GM21515 (cell line): ENCODE results near the gene CNNM1.

Experiments
- ATAC-seq: cut with Tn5 transposase; IDR thresholded peaks from one replicate; pipeline ENCODE4 v1.9.1; 2021; ENCODE audit not compliant: unreplicated experiment

The CNNM1 gene

GRCh38 chr10:99370993-99371392, 41.8 kb downstream of the CNNM1 start:
- peak; percentile 96 for ATAC-seq

- no peak for ATAC-seq
These were observed 43.6 kb downstream of the CNNM1 start for GRCh38 chr10:99372546-99373271.

- no peak for ATAC-seq
These were observed 45.4 kb downstream of the CNNM1 start for GRCh38 chr10:99374526-99374925.

- ATAC-seq, result no peak
These were observed 45.8 kb downstream of the CNNM1 start for GRCh38 chr10:99374972-99375371.

GRCh38 chr10:99375426-99375825, 46.3 kb downstream of the CNNM1 start:
- no peak for ATAC-seq

- no peak for ATAC-seq
These were observed 53.0 kb downstream of the CNNM1 start for GRCh38 chr10:99382176-99382575.

GRCh38 chr10:99387071-99387470, 57.9 kb downstream of the CNNM1 start:
- ATAC-seq, result no peak

- no peak for ATAC-seq
These were observed 58.4 kb downstream of the CNNM1 start for GRCh38 chr10:99387541-99387940.

GRCh38 chr10:99389729-99390480, 60.7 kb downstream of the CNNM1 start:
- ATAC-seq, result no peak

GRCh38 chr10:99391346-99391745, 62.2 kb downstream of the CNNM1 start:
- no peak for ATAC-seq

- no peak for ATAC-seq
These were observed 63.9 kb downstream of the CNNM1 start for GRCh38 chr10:99393036-99393435.

GRCh38 chr10:99393683-99394082, 64.5 kb downstream of the CNNM1 start:
- ATAC-seq, result no peak

- no peak for ATAC-seq
These were observed 65.1 kb downstream of the CNNM1 start for GRCh38 chr10:99394256-99394655.

- no peak for ATAC-seq
These were observed 65.7 kb downstream of the CNNM1 start for GRCh38 chr10:99394761-99395386.

GRCh38 chr10:99395750-99396445, 66.7 kb downstream of the CNNM1 start:
- no peak for ATAC-seq

- no peak for ATAC-seq
These were observed 67.3 kb downstream of the CNNM1 start for GRCh38 chr10:99396471-99396870.

- ATAC-seq, result no peak
These were observed 70.5 kb downstream of the CNNM1 start for GRCh38 chr10:99399664-99400063.

GRCh38 chr10:99403674-99404073, 74.5 kb downstream of the CNNM1 start:
- ATAC-seq, result no peak

- ATAC-seq, result no peak
These were observed 77.0 kb downstream of the CNNM1 start for GRCh38 chr10:99406149-99406548.

GRCh38 chr10:99410146-99410545, 81.0 kb downstream of the CNNM1 start:
- ATAC-seq, result no peak

GRCh38 chr10:99410876-99411275, 81.7 kb downstream of the CNNM1 start:
- ATAC-seq, result no peak
